H9 (cell line): ENCODE measurements around the gene SBK1. TPM values are rescaled to one million over a fixed set of nuclear protein-coding genes. Genes with fewer than 3 reads are reported as not detected.

Source experiments
- DNase-seq: peaks from one replicate; pipeline ENCODE4 v3.0.0-alpha.2; 2017
- H2AFZ ChIP-seq: one replicate; pipeline ENCODE4 v1.6.1; 2013; ENCODE audit warnings: mild to moderate bottlenecking, low read length, control low read depth, moderate library complexity
- H2AK5ac ChIP-seq: 2 replicates; pipeline ENCODE4 v1.6.1; 2013; ENCODE audit warnings: low read length, control low read depth, mixed read lengths; ENCODE audit not compliant: insufficient read length
- H2BK120ac ChIP-seq: one replicate; pipeline ENCODE4 v1.6.1; 2013; ENCODE audit warnings: low read depth, mild to moderate bottlenecking, low read length, control low read depth, inconsistent platforms; ENCODE audit not compliant: poor library complexity, severe bottlenecking
- H2BK12ac ChIP-seq: 2 replicates; pipeline ENCODE4 v1.6.1; 2013; ENCODE audit warnings: low read length, control low read depth, mixed read lengths, low read depth; ENCODE audit not compliant: insufficient read length
- H2BK15ac ChIP-seq: 2 replicates; pipeline ENCODE4 v1.6.1; 2013; ENCODE audit warnings: low read depth, low read length, control low read depth
- H2BK20ac ChIP-seq: one replicate; pipeline ENCODE4 v1.6.1; 2013; ENCODE audit warnings: low read depth, mild to moderate bottlenecking, low read length, control low read depth, inconsistent platforms; ENCODE audit not compliant: poor library complexity, severe bottlenecking
- H2BK5ac ChIP-seq: 2 replicates; pipeline ENCODE4 v1.6.1; 2013; ENCODE audit warnings: low read length, control low read depth, mixed read lengths; ENCODE audit not compliant: insufficient read length
- H3K14ac ChIP-seq: 2 replicates; pipeline ENCODE4 v1.6.1; 2013; ENCODE audit warnings: low read length, control low read depth; ENCODE audit not compliant: insufficient read depth
- H3K18ac ChIP-seq: 2 replicates; pipeline ENCODE4 v1.6.1; 2013; ENCODE audit warnings: low read depth, mild to moderate bottlenecking, mixed read lengths, low read length, control low read depth; ENCODE audit not compliant: insufficient read length
- H3K23ac ChIP-seq: 2 replicates; pipeline ENCODE4 v1.6.1; 2013; ENCODE audit warnings: low read length, control low read depth, mixed read lengths, low read depth; ENCODE audit not compliant: insufficient read length
- H3K23me2 ChIP-seq: 2 replicates; pipeline ENCODE4 v1.6.1; 2013; ENCODE audit warnings: low read depth, mild to moderate bottlenecking, mixed read lengths, low read length, control low read depth; ENCODE audit not compliant: insufficient read length, poor library complexity, severe bottlenecking
- H3K27ac ChIP-seq: 2 replicates; pipeline ENCODE4 v1.5.1; 2013; ENCODE audit warnings: low read length, control low read depth, mixed read lengths, low read depth; ENCODE audit not compliant: insufficient read length
- H3K27me3 ChIP-seq: 2 replicates; pipeline ENCODE4 v1.6.1; 2013; ENCODE audit warnings: low read length, control low read depth, inconsistent platforms; ENCODE audit not compliant: insufficient read depth
- H3K4ac ChIP-seq: 2 replicates; pipeline ENCODE4 v1.6.1; 2013; ENCODE audit warnings: low read depth, mild to moderate bottlenecking, control low read depth, inconsistent platforms, low read length, moderate library complexity
- H3K4me1 ChIP-seq: 2 replicates; pipeline ENCODE4 v1.6.1; 2013; ENCODE audit warnings: low read length, control low read depth, inconsistent platforms; ENCODE audit not compliant: insufficient read depth
- H3K4me2 ChIP-seq: 2 replicates; pipeline ENCODE4 v1.6.1; 2013; ENCODE audit warnings: low read length, control low read depth, mixed read lengths; ENCODE audit not compliant: insufficient read length, insufficient read depth
- H3K56ac ChIP-seq: 2 replicates; pipeline ENCODE4 v1.6.1; 2013; ENCODE audit warnings: low read depth, mild to moderate bottlenecking, mixed read lengths, low read length, control low read depth; ENCODE audit not compliant: insufficient read length
- H3K79me1 ChIP-seq: 2 replicates; pipeline ENCODE4 v1.6.1; 2013; ENCODE audit warnings: low read depth, mild to moderate bottlenecking, moderate library complexity, low read length, control low read depth, inconsistent platforms; ENCODE audit not compliant: insufficient read depth, poor library complexity, severe bottlenecking
- H3K79me2 ChIP-seq: 2 replicates; pipeline ENCODE4 v1.6.1; 2013; ENCODE audit warnings: low read length, control low read depth, inconsistent platforms; ENCODE audit not compliant: insufficient read depth
- H3K9ac ChIP-seq: 2 replicates; pipeline ENCODE4 v1.6.1; 2013; ENCODE audit warnings: low read length, control low read depth, mixed read lengths; ENCODE audit not compliant: insufficient read length; ENCODE audit errors: extremely low read depth
- H3K9me3 ChIP-seq: one replicate; pipeline ENCODE4 v1.6.1; 2013; ENCODE audit warnings: low read depth, low read length, inconsistent platforms; ENCODE audit not compliant: control insufficient read depth
- H3T11ph ChIP-seq: one replicate; pipeline ENCODE4 v1.6.1; 2013; ENCODE audit warnings: mild to moderate bottlenecking, low read length, control low read depth, inconsistent platforms
- H4K20me1 ChIP-seq: one replicate; pipeline ENCODE4 v1.6.1; 2013; ENCODE audit not compliant: control insufficient read depth, insufficient read length, insufficient read depth
- H4K5ac ChIP-seq: 2 replicates; pipeline ENCODE4 v1.6.1; 2013; ENCODE audit warnings: low read depth, mild to moderate bottlenecking, mixed read lengths, low read length, control low read depth; ENCODE audit not compliant: insufficient read length
- H4K8ac ChIP-seq: replicated peaks from 2 replicates; pipeline ENCODE4 v1.6.1; 2013; ENCODE audit warnings: low read length, control low read depth, mixed read lengths, low read depth; ENCODE audit not compliant: insufficient read length
- H4K91ac ChIP-seq: 2 replicates; pipeline ENCODE4 v1.6.1; 2013; ENCODE audit warnings: low read depth, mild to moderate bottlenecking, moderate library complexity, mixed read lengths, low read length, control low read depth; ENCODE audit not compliant: insufficient read length
- H3K27ac Mint-ChIP-seq, 3 experiments: 2 replicates in 2 of 3; 3 replicates in 1 of 3; pipeline ENCODE4 v1.8.0; 2020 to 2021; ENCODE audit warnings: mixed read lengths in 3 of 3, mild to moderate bottlenecking in 1 of 3, moderate library complexity in 1 of 3
- H3K27me3 Mint-ChIP-seq: 2 replicates; pipeline ENCODE4 v1.8.0; 2021; ENCODE audit warnings: low read depth, mild to moderate bottlenecking, moderate library complexity, mixed read lengths
- H3K36me3 Mint-ChIP-seq, 3 experiments: 2 replicates in 2 of 3; 3 replicates in 1 of 3; pipeline ENCODE4 v1.8.0; 2020 to 2021; ENCODE audit warnings: low read depth in 3 of 3, mixed read lengths in 3 of 3; ENCODE audit not compliant: insufficient read depth in 1 of 3
- H3K4me1 Mint-ChIP-seq, 2 experiments: 2 replicates each; pipeline ENCODE4 v1.8.0; 2020; ENCODE audit warnings: mixed read lengths in 2 of 2
- H3K4me3 Mint-ChIP-seq, 2 experiments: 2 replicates in 1 of 2; 3 replicates in 1 of 2; pipeline ENCODE4 v1.8.0; 2020 to 2021; ENCODE audit warnings: mild to moderate bottlenecking in 2 of 2, mixed read lengths in 2 of 2, moderate library complexity in 1 of 2
- H3K9me3 Mint-ChIP-seq, 2 experiments: 2 replicates in 1 of 2; 3 replicates in 1 of 2; pipeline ENCODE4 v1.8.0; 2020; ENCODE audit warnings: mild to moderate bottlenecking in 2 of 2, mixed read lengths in 2 of 2, moderate library complexity in 1 of 2
- WGBS: extraction: QIAGEN DNeasy Blood & Tissue Kit; methylation state at CpG from one replicate; pipeline ENCODE4 v1.1.7; 2013; ENCODE audit warnings: missing lambda C conversion rate, low lambda C conversion rate, mixed read lengths; ENCODE audit not compliant: insufficient read length; ENCODE audit errors: extremely low coverage; 5-methylcytosine and 5-hydroxymethylcytosine counted together
- total RNA-seq: library from RNA; stranded (reverse); gene quantifications from 2 replicates; pipeline ENCODE4 v1.2.1, GENCODE V29; 2021
- TF ChIP-seq, protein P1 (sequence below): fragments of 200-600 bp; sonication (generic); conservative IDR thresholded peaks from 3 replicates; pipeline ENCODE4 v1.8.0; 2021; ENCODE audit warnings: antibody characterized with exemption, mild to moderate bottlenecking

The SBK1 gene
- total RNA-seq, 1 experiment from 2014 or later: 65.5 TPM

DNA sequence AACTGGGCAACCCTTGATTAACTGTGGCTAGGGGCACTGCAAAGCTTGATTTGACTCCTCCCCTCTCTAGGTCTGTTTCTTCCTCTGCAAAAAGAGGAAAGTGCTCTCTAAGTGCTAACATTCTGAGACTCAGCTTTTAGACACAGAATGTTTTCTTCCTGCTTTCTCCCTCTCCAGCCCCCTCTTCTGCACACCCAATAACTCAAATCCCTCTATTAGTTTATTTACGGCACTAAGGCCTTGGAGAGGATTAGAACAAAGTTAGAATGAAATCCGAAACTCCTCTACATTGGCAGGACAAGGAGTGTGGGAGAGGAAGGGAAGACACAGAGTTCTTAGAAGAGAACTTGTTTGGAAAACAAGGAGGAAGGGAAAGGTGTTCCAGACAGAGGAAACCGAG lies 3.3 kb upstream of the SBK1 start:
- peaks cover 14 to 24% (median 18%) of the 10 kb centered on the region in 3 experiments for H3K36me3 Mint-ChIP-seq
- no peaks in the 10 kb centered on the region; the same call in none of the 2 replicates for H3K27me3 Mint-ChIP-seq
- no peak overlapping the region for H2BK20ac ChIP-seq
- H2BK5ac ChIP-seq: no peak overlapping the region
- H3K27ac ChIP-seq: no peak overlapping the region
- no peak overlapping the region for H3K56ac ChIP-seq
- TF ChIP-seq, protein P1, sequence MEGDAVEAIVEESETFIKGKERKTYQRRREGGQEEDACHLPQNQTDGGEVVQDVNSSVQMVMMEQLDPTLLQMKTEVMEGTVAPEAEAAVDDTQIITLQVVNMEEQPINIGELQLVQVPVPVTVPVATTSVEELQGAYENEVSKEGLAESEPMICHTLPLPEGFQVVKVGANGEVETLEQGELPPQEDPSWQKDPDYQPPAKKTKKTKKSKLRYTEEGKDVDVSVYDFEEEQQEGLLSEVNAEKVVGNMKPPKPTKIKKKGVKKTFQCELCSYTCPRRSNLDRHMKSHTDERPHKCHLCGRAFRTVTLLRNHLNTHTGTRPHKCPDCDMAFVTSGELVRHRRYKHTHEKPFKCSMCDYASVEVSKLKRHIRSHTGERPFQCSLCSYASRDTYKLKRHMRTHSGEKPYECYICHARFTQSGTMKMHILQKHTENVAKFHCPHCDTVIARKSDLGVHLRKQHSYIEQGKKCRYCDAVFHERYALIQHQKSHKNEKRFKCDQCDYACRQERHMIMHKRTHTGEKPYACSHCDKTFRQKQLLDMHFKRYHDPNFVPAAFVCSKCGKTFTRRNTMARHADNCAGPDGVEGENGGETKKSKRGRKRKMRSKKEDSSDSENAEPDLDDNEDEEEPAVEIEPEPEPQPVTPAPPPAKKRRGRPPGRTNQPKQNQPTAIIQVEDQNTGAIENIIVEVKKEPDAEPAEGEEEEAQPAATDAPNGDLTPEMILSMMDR: no peak
- H3K23ac ChIP-seq: no peak overlapping the region
- H3K14ac ChIP-seq: no peak overlapping the region
- H3K9ac ChIP-seq: no peak overlapping the region
- no peak overlapping the region for H2AK5ac ChIP-seq
- no peak overlapping the region for H4K8ac ChIP-seq
- no peak for DNase-seq
- peak overlapping the region in 2 of 3 experiments; percentile 27 to 72; a peak in 5 of 7 replicates for H3K27ac Mint-ChIP-seq
- no peak overlapping the region for H3K4ac ChIP-seq
- H2BK120ac ChIP-seq: no peak overlapping the region
- H4K5ac ChIP-seq: no peak overlapping the region
- no peak overlapping the region for H2AFZ ChIP-seq
- no peaks in the 10 kb centered on the region for H4K20me1 ChIP-seq
- no peak overlapping the region for H3K18ac ChIP-seq
- no peak overlapping the region for H3K4me2 ChIP-seq
- no peaks in the 10 kb centered on the region; the same call in 1 of the 2 replicates for H3K4me1 ChIP-seq
- no peaks in the 10 kb centered on the region for H3K79me1 ChIP-seq
- H3K23me2 ChIP-seq: peaks cover 14% of the 10 kb centered on the region
- peak overlapping the region in 1 of 2 experiments; percentile 67; a peak in 3 of 5 replicates for H3K4me3 Mint-ChIP-seq
- H3T11ph ChIP-seq: no peak overlapping the region
- peaks cover 20 to 23% of the 10 kb centered on the region in 2 experiments for H3K4me1 Mint-ChIP-seq
- no peak overlapping the region for H2BK12ac ChIP-seq
- H3K9me3 Mint-ChIP-seq: no peaks in the 10 kb centered on the region
- H3K79me2 ChIP-seq: peaks cover 4% of the 10 kb centered on the region; the same call in 1 of the 2 replicates
- H3K27me3 ChIP-seq: no peaks in the 10 kb centered on the region
- H2BK15ac ChIP-seq: no peak overlapping the region; the same call in 1 of the 2 replicates
- no CpG with 5 or more reads among the region's 3 CpGs for WGBS
- no peaks in the 10 kb centered on the region for H3K9me3 ChIP-seq
- no peak overlapping the region for H4K91ac ChIP-seq
